ENCODE data around the gene NLGN1. TPM values are rescaled to one million over a fixed set of nuclear protein-coding genes. Genes with fewer than 3 reads are reported as not detected.

Gene NLGN1
- total and polyA plus RNA-seq, 2 of the 8 experiments (the other 6 are each of a cell fraction or from before 2014, with no cell fraction given): 7.8 to 14.8 TPM

GRCh38 chr3:173846584-173846983, 449.0 kb downstream of the NLGN1 start (continued):
- TF ChIP-seq ZNF274 (IDR thresholded peaks at IDR 0.05; ENCODE audit: borderline replicate concordance, extremely low read depth, low read length) (no peak), SP1 (IDR thresholded peaks at IDR 0.05; ENCODE audit: low read depth, low read length) (no peak), POLR2A (IDR thresholded peaks at IDR 0.05; ENCODE audit: control extremely low read depth in 1 of 2, low read depth in 2 of 2, low read length in 2 of 2) (no peak), CBX8 (IDR thresholded peaks at IDR 0.05; ENCODE audit: borderline replicate concordance, low read depth, low read length) (no peak), POU5F1 (IDR thresholded peaks at IDR 0.05; ENCODE audit: low read depth, low read length) (no peak), TBP (IDR thresholded peaks at IDR 0.05; ENCODE audit: low read depth, low read length) (no peak), TAF1 (IDR thresholded peaks at IDR 0.05; ENCODE audit: low read depth, low read length) (no peak)
